K562 (cell line): ENCODE data around the gene SPTBN4. TPM values are rescaled to one million over a fixed set of nuclear protein-coding genes. Genes with fewer than 3 reads are reported as not detected.

Experiments used
- CBX3 ChIP-seq, 2 experiments: IDR thresholded peaks; 1 replicate in 1 of 2; 2 replicates in 1 of 2; pipeline ENCODE4 v1.6.1; 2012; ENCODE audit warnings: inconsistent platforms in 2 of 2, low read length in 2 of 2, borderline replicate concordance in 1 of 2, control low read depth in 1 of 2
- CHD4 ChIP-seq: fragments of 200-600 bp; sonication (generic); IDR thresholded peaks from 3 replicates; pipeline ENCODE4 v1.6.1; 2012; ENCODE audit warnings: low read depth, mild to moderate bottlenecking, mixed read lengths, low read length, inconsistent platforms; ENCODE audit not compliant: insufficient read depth, insufficient replicate concordance, poor library complexity, severe bottlenecking
- EP300 ChIP-seq: IDR thresholded peaks from 2 replicates; pipeline ENCODE4 v1.6.1; 2012; ENCODE audit warnings: low read length, improper control_type of control experiment
- GABPB1 ChIP-seq: sonication (generic); formaldehyde crosslinking; IDR thresholded peaks from 2 replicates; pipeline ENCODE4 v1.8.0; 2022; ENCODE audit warnings: mild to moderate bottlenecking, missing genetic modification reagents
- HDAC1 ChIP-seq, 2 experiments: fragments of 450-650 bp; IDR thresholded peaks; 2 replicates each; pipeline ENCODE4 v1.6.1; 2016 to 2017; ENCODE audit warnings: inconsistent platforms in 1 of 2, mild to moderate bottlenecking in 1 of 2, moderate library complexity in 1 of 2
- HNRNPUL1 ChIP-seq: fragments of 200-400 bp; formaldehyde crosslinking; IDR thresholded peaks from 2 replicates; pipeline ENCODE4 v1.6.1; 2017; ENCODE audit warnings: low read length
- JUN ChIP-seq, 2 experiments: sonication (generic) in 1 of 2; formaldehyde crosslinking in 1 of 2; IDR thresholded peaks; 2 replicates each; pipeline versions ENCODE4 v1.6.1 to v1.8.0; 2012 to 2022; ENCODE audit warnings: borderline replicate concordance in 2 of 2, mild to moderate bottlenecking in 2 of 2, improper control_type of control experiment in 1 of 2, low read depth in 1 of 2, low read length in 1 of 2, missing genetic modification reagents in 1 of 2
- KDM1A ChIP-seq, 2 experiments: fragments of 450-650 bp; IDR thresholded peaks; 2 replicates each; pipeline ENCODE4 v1.6.1; 2016; ENCODE audit warnings: mild to moderate bottlenecking in 2 of 2
- MED1 ChIP-seq: sonication (generic); formaldehyde crosslinking; IDR thresholded peaks from 2 replicates; pipeline ENCODE4 v1.8.1; 2023; ENCODE audit warnings: missing genetic modification reagents, borderline replicate concordance
- NUFIP1 ChIP-seq: fragments of 450-650 bp; IDR thresholded peaks from 2 replicates; pipeline ENCODE4 v1.6.1; 2018; ENCODE audit not compliant: partially characterized antibody
- POLR2AphosphoS5 ChIP-seq: IDR thresholded peaks from 2 replicates; pipeline ENCODE4 v1.6.1; 2011; ENCODE audit warnings: mild to moderate bottlenecking, low read depth, low read length, moderate library complexity; ENCODE audit not compliant: control insufficient read depth, insufficient read depth
- PRMT5 ChIP-seq: sonication (generic); formaldehyde crosslinking; IDR thresholded peaks from 2 replicates; pipeline ENCODE4 v1.5.0; 2020; ENCODE audit warnings: missing genetic modification reagents
- RBM25 ChIP-seq: fragments of 200-400 bp; formaldehyde crosslinking; IDR thresholded peaks from 2 replicates; pipeline ENCODE4 v1.6.1; 2018; ENCODE audit warnings: low read length, low read depth, moderate library complexity; ENCODE audit not compliant: severe bottlenecking
- RFX1 ChIP-seq: fragments of 450-650 bp; IDR thresholded peaks from 2 replicates; pipeline ENCODE4 v1.6.1; 2016; ENCODE audit warnings: mild to moderate bottlenecking, moderate library complexity
- SMARCA5 ChIP-seq: fragments of 450-650 bp; IDR thresholded peaks from 2 replicates; pipeline ENCODE4 v1.6.1; 2016
- TCF7 ChIP-seq: sonication (generic); IDR thresholded peaks from 2 replicates; pipeline ENCODE4 v1.6.1; 2016; ENCODE audit warnings: antibody characterized with exemption, borderline replicate concordance
- TSC22D4 ChIP-seq: fragments of 450-650 bp; IDR thresholded peaks from 2 replicates; pipeline ENCODE4 v1.6.1; 2016; ENCODE audit warnings: missing genetic modification characterization, missing biosample characterization, control low read depth
- ZKSCAN8 ChIP-seq: fragments of 200-800 bp; sonication (Bioruptor generic); IDR thresholded peaks from 2 replicates; pipeline ENCODE4 v1.6.1; 2016; ENCODE audit warnings: missing genetic modification characterization, missing compliant biosample characterization
- ZNF766 ChIP-seq: fragments of 200-800 bp; sonication (Bioruptor generic); conservative IDR thresholded peaks from 2 replicates; pipeline ENCODE4 v1.6.1; 2016; ENCODE audit warnings: missing genetic modification characterization, missing compliant biosample characterization
- polyA plus RNA-seq, 8 experiments: library from polyadenylated mRNA; depleted of rRNA in 4 of 8; stranded (reverse) in 5 of 8; unstranded in 3 of 8; fragments of >200 nt; fragmentation: Nextera tagmentation in 2 of 8; fragmentation: Illumina TruSeq in 1 of 8; extraction: Ambion mirVana in 2 of 8; extraction: Trizol in 1 of 8; gene quantifications; 2 replicates each; pipeline versions ENCODE4 v1.2.1 to v1.2.3, GENCODE V29; 2011 to 2014; ENCODE audit warnings: inconsistent platforms in 1 of 8, missing spikeins in 1 of 8
- total RNA-seq, 7 experiments: library from RNA; depleted of rRNA in 6 of 7; stranded (reverse); fragments of >200 nt in 6 of 7; fragmentation: Illumina TruSeq in 2 of 7; extraction: Trizol in 2 of 7; gene quantifications; 2 replicates each; pipeline versions ENCODE4 v1.2.1 to v1.2.3, GENCODE V29; 2011 to 2021; ENCODE audit warnings: low replicate concordance in 1 of 7
- TF ChIP-seq, protein P1 (sequence below), 2 experiments: fragments of 200-800 bp in 1 of 2; sonication (Bioruptor generic) in 1 of 2; sonication (generic) in 1 of 2; formaldehyde crosslinking in 1 of 2; IDR thresholded peaks in 1 of 2; conservative IDR thresholded peaks in 1 of 2; 2 replicates each; pipeline versions ENCODE4 v1.5.0 to v1.6.1; 2016 to 2020; ENCODE audit warnings: missing compliant biosample characterization in 1 of 2, missing genetic modification characterization in 1 of 2, missing genetic modification reagents in 1 of 2
- TF ChIP-seq, protein P2 (sequence below): sonication (generic); IDR thresholded peaks from 2 replicates; pipeline ENCODE4 v1.6.1; 2016
- TF ChIP-seq, protein P3 (sequence below): IDR thresholded peaks from 2 replicates; pipeline ENCODE4 v1.6.1; 2016; ENCODE audit warnings: missing genetic modification characterization, missing compliant biosample characterization
- TF ChIP-seq, protein P4 (sequence below): fragments of 450-650 bp; formaldehyde crosslinking; IDR thresholded peaks from 2 replicates; pipeline ENCODE4 v1.4.0; 2020; ENCODE audit warnings: mild to moderate bottlenecking, mixed read lengths

The SPTBN4 gene
- total and polyA plus RNA-seq, 9 of the 15 experiments (the other 6 are each of a cell fraction or from before 2014, with no cell fraction given), result 0.01 to 1.5 (median 0.86) TPM

DNA sequence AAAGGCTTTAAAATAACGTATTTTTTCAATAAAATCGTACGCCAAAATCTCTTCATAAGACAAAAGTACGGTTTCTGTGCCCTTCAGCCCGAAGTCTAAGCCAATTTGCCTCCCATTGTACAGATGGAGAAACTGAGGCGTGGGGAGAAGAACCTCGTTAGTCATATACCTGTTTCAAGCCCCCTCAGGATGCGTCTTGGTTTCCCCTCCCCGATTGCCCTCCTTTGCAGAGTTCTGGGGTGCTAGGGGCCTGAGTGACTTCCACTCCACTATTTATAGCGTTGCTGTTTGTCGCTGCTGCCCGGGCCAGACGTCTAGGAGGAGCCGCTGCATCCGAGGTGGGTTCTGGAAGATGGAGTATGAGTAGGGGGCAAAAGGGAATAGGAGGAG, 132.1 kb downstream of the SPTBN4 start (continued):
- TF ChIP-seq ZNF766 (CRISPR knock-in tag) (peak; percentile 55; the same call in 1 of the 2 replicates), TSC22D4 (tag) (no peak), GABPB1 (peak; percentile 46; the same call in 1 of the 2 replicates), EP300 (no peak), NUFIP1 (peak; percentile 12), POLR2AphosphoS5 (no peak), KDM1A (IDR thresholded peaks at IDR 0.05) (peak; percentile 92 to 97), RBM25 (peak; percentile 99), CBX3 (IDR thresholded peaks at IDR 0.05; ENCODE audit: borderline replicate concordance in 1 of 2, low read length in 2 of 2) (peak in 1 of 2 experiments; percentile 41; a peak in 1 of 3 replicates), HDAC1 (IDR thresholded peaks at IDR 0.05) (peak in 1 of 2 experiments; percentile 90; a peak in 1 of 4 replicates), CHD4 (peak; percentile 92), PRMT5 (CRISPR knock-in tag) (no peak), RFX1 (no peak), ZKSCAN8 (CRISPR knock-in tag) (no peak), JUN (IDR thresholded peaks at IDR 0.05; ENCODE audit: borderline replicate concordance, low read depth, low read length) (no peak), JUN (CRISPR knock-in tag; IDR thresholded peaks at IDR 0.05; ENCODE audit: borderline replicate concordance) (no peak), SMARCA5 (peak; percentile 95), TCF7 (no peak), MED1 (CRISPR knock-in tag) (no peak), HNRNPUL1 (no peak)
- TF ChIP-seq, protein P1, sequence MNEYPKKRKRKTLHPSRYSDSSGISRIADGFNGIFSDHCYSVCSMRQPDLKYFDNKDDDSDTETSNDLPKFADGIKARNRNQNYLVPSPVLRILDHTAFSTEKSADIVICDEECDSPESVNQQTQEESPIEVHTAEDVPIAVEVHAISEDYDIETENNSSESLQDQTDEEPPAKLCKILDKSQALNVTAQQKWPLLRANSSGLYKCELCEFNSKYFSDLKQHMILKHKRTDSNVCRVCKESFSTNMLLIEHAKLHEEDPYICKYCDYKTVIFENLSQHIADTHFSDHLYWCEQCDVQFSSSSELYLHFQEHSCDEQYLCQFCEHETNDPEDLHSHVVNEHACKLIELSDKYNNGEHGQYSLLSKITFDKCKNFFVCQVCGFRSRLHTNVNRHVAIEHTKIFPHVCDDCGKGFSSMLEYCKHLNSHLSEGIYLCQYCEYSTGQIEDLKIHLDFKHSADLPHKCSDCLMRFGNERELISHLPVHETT (CRISPR knock-in tag; conservative IDR thresholded peaks at IDR 0.05 in 1 of 2, IDR thresholded peaks at IDR 0.05 in 1 of 2), result no peak
- TF ChIP-seq, protein P2, sequence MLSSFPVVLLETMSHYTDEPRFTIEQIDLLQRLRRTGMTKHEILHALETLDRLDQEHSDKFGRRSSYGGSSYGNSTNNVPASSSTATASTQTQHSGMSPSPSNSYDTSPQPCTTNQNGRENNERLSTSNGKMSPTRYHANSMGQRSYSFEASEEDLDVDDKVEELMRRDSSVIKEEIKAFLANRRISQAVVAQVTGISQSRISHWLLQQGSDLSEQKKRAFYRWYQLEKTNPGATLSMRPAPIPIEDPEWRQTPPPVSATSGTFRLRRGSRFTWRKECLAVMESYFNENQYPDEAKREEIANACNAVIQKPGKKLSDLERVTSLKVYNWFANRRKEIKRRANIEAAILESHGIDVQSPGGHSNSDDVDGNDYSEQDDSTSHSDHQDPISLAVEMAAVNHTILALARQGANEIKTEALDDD, result no peak
- TF ChIP-seq, protein P3, sequence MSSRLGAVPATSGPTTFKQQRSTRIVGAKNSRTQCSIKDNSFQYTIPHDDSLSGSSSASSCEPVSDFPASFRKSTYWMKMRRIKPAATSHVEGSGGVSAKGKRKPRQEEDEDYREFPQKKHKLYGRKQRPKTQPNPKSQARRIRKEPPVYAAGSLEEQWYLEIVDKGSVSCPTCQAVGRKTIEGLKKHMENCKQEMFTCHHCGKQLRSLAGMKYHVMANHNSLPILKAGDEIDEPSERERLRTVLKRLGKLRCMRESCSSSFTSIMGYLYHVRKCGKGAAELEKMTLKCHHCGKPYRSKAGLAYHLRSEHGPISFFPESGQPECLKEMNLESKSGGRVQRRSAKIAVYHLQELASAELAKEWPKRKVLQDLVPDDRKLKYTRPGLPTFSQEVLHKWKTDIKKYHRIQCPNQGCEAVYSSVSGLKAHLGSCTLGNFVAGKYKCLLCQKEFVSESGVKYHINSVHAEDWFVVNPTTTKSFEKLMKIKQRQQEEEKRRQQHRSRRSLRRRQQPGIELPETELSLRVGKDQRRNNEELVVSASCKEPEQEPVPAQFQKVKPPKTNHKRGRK (tag), result no peak
- TF ChIP-seq, protein P4, sequence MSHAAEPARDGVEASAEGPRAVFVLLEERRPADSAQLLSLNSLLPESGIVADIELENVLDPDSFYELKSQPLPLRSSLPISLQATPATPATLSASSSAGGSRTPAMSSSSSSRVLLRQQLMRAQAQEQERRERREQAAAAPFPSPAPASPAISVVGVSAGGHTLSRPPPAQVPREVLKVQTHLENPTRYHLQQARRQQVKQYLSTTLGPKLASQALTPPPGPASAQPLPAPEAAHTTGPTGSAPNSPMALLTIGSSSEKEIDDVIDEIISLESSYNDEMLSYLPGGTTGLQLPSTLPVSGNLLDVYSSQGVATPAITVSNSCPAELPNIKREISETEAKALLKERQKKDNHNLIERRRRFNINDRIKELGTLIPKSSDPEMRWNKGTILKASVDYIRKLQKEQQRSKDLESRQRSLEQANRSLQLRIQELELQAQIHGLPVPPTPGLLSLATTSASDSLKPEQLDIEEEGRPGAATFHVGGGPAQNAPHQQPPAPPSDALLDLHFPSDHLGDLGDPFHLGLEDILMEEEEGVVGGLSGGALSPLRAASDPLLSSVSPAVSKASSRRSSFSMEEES (CRISPR knock-in tag), result no peak
